Measurements from ENCODE around the gene CEP83.

- TF ChIP-seq POLR2A (IDR thresholded peaks at IDR 0.05) (no peak), POLR2AphosphoS5 (IDR thresholded peaks at IDR 0.05) (no peak), CTCF (IDR thresholded peaks at IDR 0.05 in 8 of 11, conservative IDR thresholded peaks at IDR 0.05 in 3 of 11) (no peak)
Measured at GRCh38 chr12:94404854-94405253, 54.8 kb downstream of the CEP83 start.

Measured in spleen (tissue), 7 donors.